K562 (cell line): ENCODE results near the gene SPTLC1. TPM values are rescaled to one million over a fixed set of nuclear protein-coding genes. Genes with fewer than 3 reads are reported as not detected.

Experiments used
- ATAC-seq: fragments of 200-7000 bp; cut with Tn5 transposase; 3 replicates; pipeline ENCODE4 v1.9.1; 2020; ENCODE audit warnings: moderate library complexity
- BruUV-seq: library from RNA; stranded (reverse); fragments of 400-500 nt; replicated peaks from 2 replicates; lab custom pipeline; 2021; lab: Mats Ljungman, UMichigan
- CTCF ChIA-PET: fragments of 300-600 bp; formaldehyde crosslinking; extraction: SDS; loops from one replicate; lab custom pipeline; 2021; ENCODE audit warnings: low intra/inter-chr PET ratio; lab: Yijun Ruan, JAX
- POLR2A ChIA-PET: fragments of 300-600, 350-650 bp; sonication (Branson Sonifier 250); formaldehyde crosslinking; extraction: SDS; loops from one replicate; lab custom pipeline; 2021; ENCODE audit warnings: antibody characterized with exemption, inconsistent platforms; lab: Yijun Ruan, JAX
- DNase-seq, 4 experiments: peaks; one replicate each; pipeline versions ENCODE4 v3.0.0 to v3.0.0-alpha.2; 2011 to 2018; ENCODE audit warnings: low spot score in 3 of 4, mixed read lengths in 3 of 4; ENCODE audit errors: extremely low read depth in 1 of 4
- FAIRE-seq: peaks from 2 replicates; lab custom pipeline; 2011; peaks lifted over from hg19 to GRCh38; lab: Jason Lieb, UNC
- H2AFZ ChIP-seq: 2 replicates; pipeline ENCODE4 v1.6.0; 2011; ENCODE audit warnings: low read depth, low read length, control low read depth, inconsistent platforms
- H3K27ac ChIP-seq: fragments of 200-600 bp; 3 replicates; pipeline ENCODE4 v1.8.0; 2011; ENCODE audit warnings: low read depth, mild to moderate bottlenecking, control low read depth, inconsistent platforms, low read length, moderate library complexity, mixed read lengths; ENCODE audit errors: extremely low read depth
- H3K27me3 ChIP-seq, 2 experiments: fragments of 300-600 bp in 1 of 2; 2 replicates in 1 of 2; 3 replicates in 1 of 2; pipeline versions ENCODE4 v1.6.0 to v1.8.0; 2011; ENCODE audit warnings: inconsistent platforms in 2 of 2, low read length in 2 of 2, mild to moderate bottlenecking in 1 of 2, mixed read lengths in 1 of 2, moderate library complexity in 1 of 2; ENCODE audit not compliant: control insufficient read depth in 2 of 2, insufficient read depth in 2 of 2
- H3K36me3 ChIP-seq: fragments of 300-600 bp; 3 replicates; pipeline ENCODE4 v1.8.0; 2011; ENCODE audit warnings: mild to moderate bottlenecking, low read length, inconsistent platforms; ENCODE audit not compliant: control insufficient read depth, insufficient read depth
- H3K4me1 ChIP-seq, 2 experiments: fragments of 200-600 bp in 1 of 2; replicated peaks in 1 of 2; 2 replicates in 1 of 2; 3 replicates in 1 of 2; pipeline versions ENCODE4 v1.5.1 to v1.8.0; 2011; ENCODE audit warnings: inconsistent platforms in 2 of 2, low read length in 2 of 2, mild to moderate bottlenecking in 1 of 2, mixed read lengths in 1 of 2, moderate library complexity in 1 of 2; ENCODE audit not compliant: control insufficient read depth in 2 of 2, insufficient read depth in 2 of 2
- H3K4me2 ChIP-seq: 2 replicates; pipeline ENCODE4 v1.6.1; 2011; ENCODE audit warnings: low read length, control low read depth, inconsistent platforms, mixed read lengths; ENCODE audit not compliant: insufficient read depth
- H3K4me3 ChIP-seq: fragments of 200-600 bp; sonication (generic), shearing (Covaris generic); 2 replicates; pipeline ENCODE4 v1.5.1; 2016; ENCODE audit warnings: control low read depth, inconsistent platforms
- H3K79me2 ChIP-seq: fragments of 200-600 bp; 3 replicates; pipeline ENCODE4 v1.8.0; 2011; ENCODE audit warnings: low read length, inconsistent platforms; ENCODE audit not compliant: control insufficient read depth, insufficient read depth
- H3K9ac ChIP-seq, 2 experiments: 2 replicates each; pipeline versions ENCODE4 v1.6.0 to v1.6.1; 2011; ENCODE audit warnings: low read depth in 2 of 2, low read length in 2 of 2, control low read depth in 1 of 2, inconsistent platforms in 1 of 2, mild to moderate bottlenecking in 1 of 2, mixed read lengths in 1 of 2; ENCODE audit not compliant: insufficient read depth in 1 of 2
- H3K9me1 ChIP-seq: one replicate; pipeline ENCODE4 v1.6.0; 2011; ENCODE audit warnings: inconsistent platforms, mild to moderate bottlenecking, low read length, moderate library complexity; ENCODE audit not compliant: control insufficient read depth, insufficient read depth
- H3K9me3 ChIP-seq: replicated peaks from 2 replicates; pipeline ENCODE4 v1.5.1; 2011; ENCODE audit warnings: low read depth, low read length, inconsistent platforms; ENCODE audit not compliant: control insufficient read depth, insufficient read depth
- H4K20me1 ChIP-seq: replicated peaks from 2 replicates; pipeline ENCODE4 v1.6.1; 2011; ENCODE audit warnings: low read length, inconsistent platforms, mixed read lengths; ENCODE audit not compliant: control insufficient read depth, insufficient read depth
- DEAF1 ChIP-seq: fragments of 450-650 bp; formaldehyde crosslinking; IDR thresholded peaks from 2 replicates; pipeline ENCODE4 v1.4.0; 2020; ENCODE audit warnings: mild to moderate bottlenecking, moderate library complexity
- EWSR1 ChIP-seq: fragments of 450-650 bp; IDR thresholded peaks from 2 replicates; pipeline ENCODE4 v1.6.1; 2018; ENCODE audit warnings: borderline replicate concordance, mild to moderate bottlenecking, low read depth, moderate library complexity; ENCODE audit not compliant: partially characterized antibody
- GATA2 ChIP-seq: sonication (generic); formaldehyde crosslinking; IDR thresholded peaks from 2 replicates; pipeline ENCODE4 v1.4.0; 2020; ENCODE audit warnings: mild to moderate bottlenecking, missing genetic modification reagents
- JUNB ChIP-seq: fragments of 450-650 bp; formaldehyde crosslinking; conservative IDR thresholded peaks from 2 replicates; pipeline ENCODE4 v1.4.0; 2020; ENCODE audit warnings: mild to moderate bottlenecking
- MAFK ChIP-seq: IDR thresholded peaks from 2 replicates; pipeline ENCODE4 v1.6.1; 2011; ENCODE audit warnings: low read length, improper control_type of control experiment
- WGBS: fragments of 100-300 bp; shearing (Covaris generic); methylation state at CpG from one replicate; pipeline ENCODE4 v1.1.6; 2016; ENCODE audit warnings: low coverage, mixed read lengths; ENCODE audit not compliant: insufficient coverage; ENCODE audit errors: missing lambda C conversion rate; 5-methylcytosine and 5-hydroxymethylcytosine counted together
- in situ Hi-C: fragments of 300-500 bp; cut with MboI; formaldehyde crosslinking; loops from 4 replicates; pipeline ENCODE4 v1.15.0; 2018; ENCODE audit warnings: inconsistent platforms, mixed read lengths
- intact Hi-C: fragments of 100-400 bp; cut with micrococcal nuclease; formaldehyde crosslinking; loops from 2 replicates; pipeline ENCODE4 v1.14.2; 2022
- polyA plus RNA-seq, 8 experiments: library from polyadenylated mRNA; depleted of rRNA in 4 of 8; stranded (reverse) in 5 of 8; unstranded in 3 of 8; fragments of >200 nt; fragmentation: Nextera tagmentation in 2 of 8; fragmentation: Illumina TruSeq in 1 of 8; extraction: Ambion mirVana in 2 of 8; extraction: Trizol in 1 of 8; gene quantifications; 2 replicates each; pipeline versions ENCODE4 v1.2.1 to v1.2.3, GENCODE V29; 2011 to 2014; ENCODE audit warnings: inconsistent platforms in 1 of 8, missing spikeins in 1 of 8
- total RNA-seq, 7 experiments: library from RNA; depleted of rRNA in 6 of 7; stranded (reverse); fragments of >200 nt in 6 of 7; fragmentation: Illumina TruSeq in 2 of 7; extraction: Trizol in 2 of 7; gene quantifications; 2 replicates each; pipeline versions ENCODE4 v1.2.1 to v1.2.3, GENCODE V29; 2011 to 2021; ENCODE audit warnings: low replicate concordance in 1 of 7

The SPTLC1 gene
- total and polyA plus RNA-seq, 9 of the 15 experiments (the other 6 are each of a cell fraction or from before 2014, with no cell fraction given), result 58.8 to 125 (median 84.5) TPM

DNA sequence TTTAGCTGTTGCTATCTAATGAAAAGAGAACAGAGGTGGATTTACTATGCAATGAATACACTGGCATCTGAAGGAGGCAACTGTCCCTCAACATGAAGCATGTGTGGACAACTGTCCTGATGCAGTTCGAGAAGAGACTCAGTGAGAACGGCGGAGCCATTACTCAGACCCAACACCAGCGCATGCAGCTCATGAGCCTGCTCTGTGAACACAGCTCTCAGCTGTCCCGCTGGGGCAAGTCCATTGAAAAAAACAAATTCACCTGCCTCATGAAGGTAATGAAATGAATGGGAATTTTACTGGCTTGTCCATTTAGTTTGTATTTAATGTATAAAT lies 78.8 kb downstream of the SPTLC1 start:
- no peaks in the 10 kb centered on the region for H4K20me1 ChIP-seq
- FAIRE-seq, result no peak
- TF ChIP-seq EWSR1 (no peak), JUNB (CRISPR knock-in tag) (no peak), DEAF1 (CRISPR knock-in tag) (no peak), MAFK (no peak), GATA2 (CRISPR knock-in tag) (no peak)
- ChIA-PET POLR2A (interaction anchor here (0.7 to 1.2 kb wide), 3 partner anchors 9 to 265 kb away, joined by 3 read pairs; no protein-coding TSS in a partner anchor), CTCF (no interaction called here)
- H3K9ac ChIP-seq, result no peak overlapping the region
- H3K27me3 ChIP-seq, result no peaks in the 10 kb centered on the region
- no peaks in the 10 kb centered on the region for H3K9me1 ChIP-seq
- WGBS, result 96% methylated on average over 5 of the region's 5 CpGs
- H2AFZ ChIP-seq, result no peak overlapping the region
- no TSS peak for BruUV-seq
- peaks cover 2% of the 10 kb centered on the region for H3K9me3 ChIP-seq
- ATAC-seq, result no peak
- DNase-seq, result no peak
- intact Hi-C loops (no loop called here), in situ Hi-C loops (no loop called here)
- no peaks in the 10 kb centered on the region for H3K4me1 ChIP-seq
- no peak overlapping the region for H3K27ac ChIP-seq
- H3K4me3 ChIP-seq, result no peak overlapping the region
- peaks cover 75% of the 10 kb centered on the region for H3K36me3 ChIP-seq
- H3K79me2 ChIP-seq, result no peaks in the 10 kb centered on the region
- no peak overlapping the region for H3K4me2 ChIP-seq
